GM12878 (cell line): ENCODE results near the gene CEND1. TPM values are rescaled to one million over a fixed set of nuclear protein-coding genes. Genes with fewer than 3 reads are reported as not detected.

Experiments
- ATAC-seq: fragments of 200-7000 bp; cut with Tn5 transposase; 3 replicates; pipeline ENCODE4 v1.9.1; 2020; ENCODE audit warnings: mild to moderate bottlenecking, moderate library complexity
- BruUV-seq: library from RNA; stranded (reverse); fragments of 400-500 nt; replicated peaks from 2 replicates; lab custom pipeline; 2021; lab: Mats Ljungman, UMichigan
- CTCF ChIA-PET: fragments of 300-600 bp; sonication (Branson Sonifier 250); formaldehyde crosslinking; extraction: SDS; loops from one replicate; lab custom pipeline; 2021; ENCODE audit warnings: inconsistent platforms; lab: Yijun Ruan, JAX
- POLR2A ChIA-PET: fragments of 350-600 bp; formaldehyde crosslinking; extraction: SDS; loops from one replicate; lab custom pipeline; 2021; ENCODE audit warnings: inconsistent platforms; lab: Charles Lee
- RAD21 ChIA-PET: fragments of 300-600 bp; sonication (Branson Sonifier 250); formaldehyde crosslinking; loops from one replicate; lab custom pipeline; 2023; ENCODE audit warnings: antibody characterized with exemption; ENCODE audit not compliant: unreplicated experiment; lab: Charles Lee
- SMC1A ChIA-PET: fragments of 300-600 bp; sonication (Branson Sonifier 250); formaldehyde crosslinking; loops from one replicate; lab custom pipeline; 2023; ENCODE audit not compliant: unreplicated experiment, uncharacterized antibody; lab: Charles Lee
- DNase-seq: peaks from one replicate; pipeline ENCODE4 v3.0.0-alpha.2; 2011; ENCODE audit warnings: low read depth, low spot score
- FAIRE-seq: peaks from 3 replicates; lab custom pipeline; 2011; peaks lifted over from hg19 to GRCh38; lab: Jason Lieb, UNC
- H2AFZ ChIP-seq: 2 replicates; pipeline ENCODE4 v1.6.0; 2011; ENCODE audit warnings: low read depth, low read length, control low read depth; ENCODE audit not compliant: control insufficient read depth
- H3K27ac ChIP-seq: 2 replicates; pipeline ENCODE4 v1.5.1; 2011; ENCODE audit warnings: control low read depth; ENCODE audit not compliant: control insufficient read depth, insufficient read depth
- H3K27me3 ChIP-seq, 2 experiments: replicated peaks in 1 of 2; 2 replicates each; pipeline versions ENCODE4 v1.6.0 to v1.6.1; 2011; ENCODE audit warnings: low read length in 1 of 2; ENCODE audit not compliant: control insufficient read depth in 2 of 2, insufficient read depth in 2 of 2
- H3K36me3 ChIP-seq, 2 experiments: 2 replicates each; pipeline ENCODE4 v1.5.1; 2011; ENCODE audit warnings: low read length in 1 of 2; ENCODE audit not compliant: control insufficient read depth in 2 of 2, insufficient read depth in 2 of 2
- H3K4me1 ChIP-seq: 2 replicates; pipeline ENCODE4 v1.6.1; 2011; ENCODE audit warnings: mild to moderate bottlenecking, low read length, moderate library complexity, mixed read lengths; ENCODE audit not compliant: control insufficient read depth, insufficient read depth
- H3K4me2 ChIP-seq: 2 replicates; pipeline ENCODE4 v1.6.0; 2011; ENCODE audit warnings: control low read depth; ENCODE audit not compliant: control insufficient read depth, insufficient read depth
- H3K4me3 ChIP-seq: fragments of 200-600 bp; sonication (generic); 2 replicates; pipeline ENCODE4 v1.5.1; 2016
- H3K79me2 ChIP-seq: 2 replicates; pipeline ENCODE4 v1.6.0; 2011; ENCODE audit warnings: low read length; ENCODE audit not compliant: control insufficient read depth, insufficient read depth
- H3K9ac ChIP-seq: 2 replicates; pipeline ENCODE4 v1.8.0; 2011; ENCODE audit warnings: low read length, control low read depth, mixed read lengths; ENCODE audit not compliant: control insufficient read depth, insufficient read depth
- H3K9me3 ChIP-seq: replicated peaks from 3 replicates; pipeline ENCODE4 v1.5.1; 2011; ENCODE audit warnings: mild to moderate bottlenecking, low read length; ENCODE audit not compliant: control insufficient read depth, insufficient read depth
- H4K20me1 ChIP-seq: 2 replicates; pipeline ENCODE4 v1.6.0; 2011; ENCODE audit not compliant: control insufficient read depth, insufficient read depth
- POLR2AphosphoS2 ChIP-seq: IDR thresholded peaks from 2 replicates; pipeline ENCODE4 v1.6.1; 2011; ENCODE audit warnings: low read depth, mild to moderate bottlenecking, low read length, improper control_type of control experiment, moderate library complexity
- SIN3A ChIP-seq: IDR thresholded peaks from 2 replicates; pipeline ENCODE4 v1.6.1; 2012; ENCODE audit warnings: low read depth, low read length, improper control_type of control experiment
- WGBS: methylation state at CpG from one replicate; pipeline ENCODE4 v1.1.6; 2016; ENCODE audit warnings: low lambda C conversion rate; ENCODE audit not compliant: insufficient replicate concordance, insufficient coverage; ENCODE audit errors: missing lambda C conversion rate; 5-methylcytosine and 5-hydroxymethylcytosine counted together
- in situ Hi-C: fragments of 300-500 bp; cut with MboI; formaldehyde crosslinking; loops from 9 replicates; pipeline ENCODE4 v1.14.3; 2018; ENCODE audit warnings: mixed read lengths
- intact Hi-C: fragments of 100-400 bp; cut with micrococcal nuclease; formaldehyde crosslinking; loops from one replicate; pipeline ENCODE4 v1.14.2; 2022; ENCODE audit not compliant: unreplicated experiment
- polyA plus RNA-seq, 11 experiments: library from polyadenylated mRNA; depleted of rRNA in 4 of 11; unstranded in 6 of 11; stranded (reverse) in 5 of 11; fragments of >200 nt; fragmentation: Nextera tagmentation in 4 of 11; fragmentation: Illumina TruSeq in 1 of 11; extraction: Ambion mirVana in 4 of 11; extraction: Trizol in 1 of 11; gene quantifications; 1 replicate in 1 of 11; 2 replicates in 10 of 11; pipeline versions ENCODE4 v1.2.1 to v1.2.3, GENCODE V29; 2011 to 2016; ENCODE audit warnings: inconsistent platforms in 2 of 11, missing spikeins in 2 of 11, low read depth in 1 of 11
- total RNA-seq, 4 experiments: library from RNA; depleted of rRNA in 3 of 4; stranded (reverse); fragments of >200 nt in 3 of 4; fragmentation: Illumina TruSeq in 1 of 4; extraction: Trizol in 1 of 4; gene quantifications; 2 replicates each; pipeline versions ENCODE4 v1.2.1 to v1.2.3, GENCODE V29; 2013 to 2021
- TF ChIP-seq, protein P1 (sequence below): IDR thresholded peaks from 2 replicates; pipeline ENCODE4 v1.6.1; 2012; ENCODE audit warnings: improper control_type of control experiment, low read depth, low read length; ENCODE audit not compliant: insufficient replicate concordance

The CEND1 gene
- total and polyA plus RNA-seq, 10 of the 15 experiments (the other 5 are each of a cell fraction or from before 2014, with no cell fraction given) = 0.31 to 13.6 (median 7.2) TPM; not detected in 1

DNA sequence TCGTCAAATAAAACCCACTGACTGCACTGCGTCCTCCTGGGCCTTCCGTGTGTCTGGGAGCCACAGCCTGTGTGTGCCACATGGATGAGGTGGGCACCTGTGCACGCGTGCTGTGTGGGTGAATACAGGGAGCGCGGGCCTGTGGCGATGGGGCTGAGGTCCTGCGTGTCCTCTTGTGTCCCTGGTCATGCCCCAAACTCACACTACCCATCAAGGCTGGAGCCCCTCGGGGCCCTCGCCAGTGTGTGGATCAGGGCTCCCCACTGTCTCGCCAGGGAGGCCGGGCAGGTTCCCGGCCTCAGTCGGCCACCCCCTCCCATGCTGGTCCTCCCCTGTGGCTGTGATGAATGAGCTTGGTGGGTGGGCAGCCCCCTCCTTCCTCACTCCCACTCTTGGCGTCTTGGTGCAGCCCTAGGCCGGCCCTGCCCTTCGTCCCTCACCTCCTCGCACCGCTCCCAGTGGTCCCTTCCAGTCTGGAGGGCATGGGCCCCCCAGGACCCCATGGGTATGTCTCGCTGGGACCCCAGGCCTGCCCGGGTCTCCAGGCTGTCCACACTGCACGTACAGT, 42.2 kb upstream of the CEND1 start (continued):
- TF ChIP-seq, protein P1, sequence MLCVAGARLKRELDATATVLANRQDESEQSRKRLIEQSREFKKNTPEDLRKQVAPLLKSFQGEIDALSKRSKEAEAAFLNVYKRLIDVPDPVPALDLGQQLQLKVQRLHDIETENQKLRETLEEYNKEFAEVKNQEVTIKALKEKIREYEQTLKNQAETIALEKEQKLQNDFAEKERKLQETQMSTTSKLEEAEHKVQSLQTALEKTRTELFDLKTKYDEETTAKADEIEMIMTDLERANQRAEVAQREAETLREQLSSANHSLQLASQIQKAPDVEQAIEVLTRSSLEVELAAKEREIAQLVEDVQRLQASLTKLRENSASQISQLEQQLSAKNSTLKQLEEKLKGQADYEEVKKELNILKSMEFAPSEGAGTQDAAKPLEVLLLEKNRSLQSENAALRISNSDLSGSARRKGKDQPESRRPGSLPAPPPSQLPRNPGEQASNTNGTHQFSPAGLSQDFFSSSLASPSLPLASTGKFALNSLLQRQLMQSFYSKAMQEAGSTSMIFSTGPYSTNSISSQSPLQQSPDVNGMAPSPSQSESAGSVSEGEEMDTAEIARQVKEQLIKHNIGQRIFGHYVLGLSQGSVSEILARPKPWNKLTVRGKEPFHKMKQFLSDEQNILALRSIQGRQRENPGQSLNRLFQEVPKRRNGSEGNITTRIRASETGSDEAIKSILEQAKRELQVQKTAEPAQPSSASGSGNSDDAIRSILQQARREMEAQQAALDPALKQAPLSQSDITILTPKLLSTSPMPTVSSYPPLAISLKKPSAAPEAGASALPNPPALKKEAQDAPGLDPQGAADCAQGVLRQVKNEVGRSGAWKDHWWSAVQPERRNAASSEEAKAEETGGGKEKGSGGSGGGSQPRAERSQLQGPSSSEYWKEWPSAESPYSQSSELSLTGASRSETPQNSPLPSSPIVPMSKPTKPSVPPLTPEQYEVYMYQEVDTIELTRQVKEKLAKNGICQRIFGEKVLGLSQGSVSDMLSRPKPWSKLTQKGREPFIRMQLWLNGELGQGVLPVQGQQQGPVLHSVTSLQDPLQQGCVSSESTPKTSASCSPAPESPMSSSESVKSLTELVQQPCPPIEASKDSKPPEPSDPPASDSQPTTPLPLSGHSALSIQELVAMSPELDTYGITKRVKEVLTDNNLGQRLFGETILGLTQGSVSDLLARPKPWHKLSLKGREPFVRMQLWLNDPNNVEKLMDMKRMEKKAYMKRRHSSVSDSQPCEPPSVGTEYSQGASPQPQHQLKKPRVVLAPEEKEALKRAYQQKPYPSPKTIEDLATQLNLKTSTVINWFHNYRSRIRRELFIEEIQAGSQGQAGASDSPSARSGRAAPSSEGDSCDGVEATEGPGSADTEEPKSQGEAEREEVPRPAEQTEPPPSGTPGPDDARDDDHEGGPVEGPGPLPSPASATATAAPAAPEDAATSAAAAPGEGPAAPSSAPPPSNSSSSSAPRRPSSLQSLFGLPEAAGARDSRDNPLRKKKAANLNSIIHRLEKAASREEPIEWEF = no peak

DNA sequence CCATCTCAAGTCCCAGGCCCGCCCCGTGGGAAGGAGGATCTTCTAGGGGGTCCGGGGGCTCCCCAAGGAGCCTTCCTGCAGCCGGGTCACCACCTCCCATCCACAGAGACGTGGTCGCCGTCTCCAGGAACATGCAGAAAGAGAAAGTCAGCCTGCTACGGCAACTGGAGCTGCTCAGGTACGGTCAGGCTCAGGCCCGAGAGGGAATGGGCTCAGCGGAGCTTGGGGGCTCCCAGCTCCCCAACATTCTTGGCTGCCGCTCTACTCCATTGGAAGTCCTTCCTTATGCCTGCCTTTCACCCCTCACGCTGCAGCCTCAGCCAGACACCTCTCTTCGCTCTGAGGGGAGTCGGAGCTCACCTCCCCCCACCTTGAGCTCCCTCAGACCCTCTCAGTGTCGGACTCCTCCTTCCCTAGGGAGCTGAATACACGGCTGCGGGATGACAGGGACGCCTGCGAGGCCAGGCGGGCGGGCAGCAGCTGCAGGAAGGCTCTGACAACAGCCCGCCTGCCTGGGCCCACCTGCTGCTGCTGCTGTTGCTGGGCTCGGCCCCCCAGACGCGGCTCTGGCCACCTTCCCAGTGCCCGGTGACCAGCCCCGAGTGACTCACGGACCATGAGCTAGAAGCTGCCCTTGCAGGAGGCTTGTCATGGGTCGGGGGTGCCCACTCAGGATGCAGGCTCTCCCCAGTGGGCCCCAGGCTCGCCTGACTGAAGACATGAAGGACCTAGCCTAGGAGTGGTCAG, 41.4 kb upstream of the CEND1 start:
- ChIA-PET POLR2A (interaction anchor here (0.6 to 5.2 kb wide), 4 partner anchors 9 to 36 kb away, joined by 3 to 33 read pairs (median 13); partner anchors contain the start of genes PNPLA2, POLR2L and TSPAN4), SMC1A (no interaction called here)
- no peak for DNase-seq
- no peaks in the 10 kb centered on the region for H3K9me3 ChIP-seq
- peaks cover 42% of the 10 kb centered on the region for H3K4me1 ChIP-seq
- no peaks in the 10 kb centered on the region for H3K79me2 ChIP-seq
- intact Hi-C loops = no loop called here
- H3K27me3 ChIP-seq = no peaks in the 10 kb centered on the region; a peak in 3 of 4 replicates
- no peak overlapping the region; the same call in 1 of the 2 replicates for H3K4me3 ChIP-seq
- FAIRE-seq = no peak
- ATAC-seq = no peak
- no peak overlapping the region for H3K9ac ChIP-seq
- TF ChIP-seq SIN3A = no peak
- no peak for TF ChIP-seq POLR2AphosphoS2
- TF ChIP-seq, all 136 proteins: peak for 0
- no TSS peak for BruUV-seq
- RAD21 ChIA-PET = interaction anchor here (0.6 to 1.3 kb wide), 3 partner anchors 12 to 98 kb away, joined by 3 read pairs; partner anchors contain the start of gene RPLP2
- H3K36me3 ChIP-seq = no peaks in the 10 kb centered on the region; a peak in 1 of 4 replicates
- H3K4me2 ChIP-seq = no peak overlapping the region; the same call in 1 of the 2 replicates
- H3K27ac ChIP-seq = no peak overlapping the region
- H2AFZ ChIP-seq = no peak overlapping the region
- H4K20me1 ChIP-seq = no peaks in the 10 kb centered on the region
- CTCF ChIA-PET = interaction anchor here (1.1 kb wide), 1 partner anchor 17 kb away, joined by 3 read pairs; no protein-coding TSS in a partner anchor
- in situ Hi-C loops = no loop called here
- WGBS = 58% methylated on average over 26 of the region's 31 CpGs
